ENCODE data around the gene PSG5.
"Not testable (repeated sequence)": the region's sequence is repeated elsewhere in the genome, so short reads cannot be mapped to it uniquely, and the experiment has no call there.

The PSG5 gene

DNA sequence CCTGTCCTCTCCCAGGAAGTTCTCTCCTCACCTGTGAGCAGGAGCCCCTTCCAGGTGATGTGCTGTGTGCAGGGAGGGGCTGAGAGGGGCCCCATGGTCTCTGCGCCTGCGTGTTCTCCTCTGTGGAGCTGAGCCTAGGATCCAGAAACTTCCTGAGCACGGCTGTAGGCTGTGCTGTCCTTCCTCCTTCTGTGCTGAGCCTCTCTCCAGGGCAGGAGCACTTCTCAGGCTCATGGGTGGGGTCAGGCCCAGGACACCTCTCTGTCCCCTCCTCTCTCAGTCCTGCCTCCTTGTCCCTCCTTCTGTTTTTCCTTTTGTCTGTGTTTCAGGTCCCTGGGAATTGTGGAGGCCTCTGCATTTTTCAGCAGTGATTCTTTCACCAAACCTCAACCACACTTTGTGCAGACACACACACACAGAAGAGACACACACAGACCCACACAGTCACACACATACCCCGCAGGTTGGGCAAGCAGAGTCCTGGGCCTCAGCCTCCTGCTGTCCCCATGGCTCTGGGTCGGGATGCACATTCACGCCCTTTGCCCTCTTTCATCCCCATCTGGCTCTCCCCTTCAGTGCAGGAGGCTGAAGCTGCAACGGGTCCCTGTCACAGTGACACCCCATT, at the start of gene PSG5:
TSS of gene PSG5 (minus strand) at position 226 of the 625 bp plus-strand sequence. CDS start at position 95, 131 bp downstream.
- not testable (repeated sequence) for H3K27me3 ChIP-seq; H3K9me3 ChIP-seq; H3K4me1 ChIP-seq (ENCODE audit: control insufficient read depth in 1 of 2, insufficient read depth in 1 of 2, low read depth in 1 of 2, low read length in 1 of 2); H3K27ac ChIP-seq; H3K36me3 ChIP-seq; H3K4me3 ChIP-seq (ENCODE audit: low read depth in 1 of 2, low read length in 1 of 2)

GRCh38 chr19:43235686-43236085, 49.4 kb upstream of the PSG5 start:
- not testable (repeated sequence) for H3K4me3 ChIP-seq (ENCODE audit: low read depth in 1 of 2, low read length in 1 of 2); H3K36me3 ChIP-seq; H3K9me3 ChIP-seq; H3K27me3 ChIP-seq; H3K27ac ChIP-seq; H3K4me1 ChIP-seq (ENCODE audit: control insufficient read depth in 1 of 2, insufficient read depth in 1 of 2, low read depth in 1 of 2, low read length in 1 of 2)

- peaks cover 37% of the 10 kb centered on the region for H3K9me3 ChIP-seq
- H3K27ac ChIP-seq = no peak overlapping the region
- H3K4me1 ChIP-seq (ENCODE audit: control insufficient read depth in 1 of 2, insufficient read depth in 1 of 2, low read depth in 1 of 2, low read length in 1 of 2) = no peaks in the 10 kb centered on the region
- TF ChIP-seq, protein P1, sequence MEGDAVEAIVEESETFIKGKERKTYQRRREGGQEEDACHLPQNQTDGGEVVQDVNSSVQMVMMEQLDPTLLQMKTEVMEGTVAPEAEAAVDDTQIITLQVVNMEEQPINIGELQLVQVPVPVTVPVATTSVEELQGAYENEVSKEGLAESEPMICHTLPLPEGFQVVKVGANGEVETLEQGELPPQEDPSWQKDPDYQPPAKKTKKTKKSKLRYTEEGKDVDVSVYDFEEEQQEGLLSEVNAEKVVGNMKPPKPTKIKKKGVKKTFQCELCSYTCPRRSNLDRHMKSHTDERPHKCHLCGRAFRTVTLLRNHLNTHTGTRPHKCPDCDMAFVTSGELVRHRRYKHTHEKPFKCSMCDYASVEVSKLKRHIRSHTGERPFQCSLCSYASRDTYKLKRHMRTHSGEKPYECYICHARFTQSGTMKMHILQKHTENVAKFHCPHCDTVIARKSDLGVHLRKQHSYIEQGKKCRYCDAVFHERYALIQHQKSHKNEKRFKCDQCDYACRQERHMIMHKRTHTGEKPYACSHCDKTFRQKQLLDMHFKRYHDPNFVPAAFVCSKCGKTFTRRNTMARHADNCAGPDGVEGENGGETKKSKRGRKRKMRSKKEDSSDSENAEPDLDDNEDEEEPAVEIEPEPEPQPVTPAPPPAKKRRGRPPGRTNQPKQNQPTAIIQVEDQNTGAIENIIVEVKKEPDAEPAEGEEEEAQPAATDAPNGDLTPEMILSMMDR (IDR thresholded peaks at IDR 0.05) = no peak
- H3K4me3 ChIP-seq (ENCODE audit: low read depth in 1 of 2, low read length in 1 of 2) = no peak overlapping the region
- H3K36me3 ChIP-seq = no peaks in the 10 kb centered on the region
- no peaks in the 10 kb centered on the region for H3K27me3 ChIP-seq
Observed at GRCh38 chr19:43229315-43229714, 43.0 kb upstream of the PSG5 start.

GRCh38 chr19:43228730-43229129, 42.4 kb upstream of the PSG5 start:
- H3K27me3 ChIP-seq = not testable (repeated sequence)
- H3K9me3 ChIP-seq = peaks cover 37% of the 10 kb centered on the region

GRCh38 chr19:43226986-43227385, 40.6 kb upstream of the PSG5 start:
- not testable (repeated sequence) for H3K4me1 ChIP-seq (ENCODE audit: control insufficient read depth in 1 of 2, insufficient read depth in 1 of 2, low read depth in 1 of 2, low read length in 1 of 2); H3K27me3 ChIP-seq; H3K36me3 ChIP-seq; H3K27ac ChIP-seq; H3K4me3 ChIP-seq (ENCODE audit: low read depth in 1 of 2, low read length in 1 of 2)
- H3K9me3 ChIP-seq = peaks cover 37% of the 10 kb centered on the region

More at GRCh38 chr19:43228730-43229129, 42.4 kb upstream of the PSG5 start:
- H3K36me3 ChIP-seq; H3K27ac ChIP-seq; H3K4me1 ChIP-seq (ENCODE audit: control insufficient read depth in 1 of 2, insufficient read depth in 1 of 2, low read depth in 1 of 2, low read length in 1 of 2); H3K4me3 ChIP-seq (ENCODE audit: low read depth in 1 of 2, low read length in 1 of 2): not testable (repeated sequence)

DNA sequence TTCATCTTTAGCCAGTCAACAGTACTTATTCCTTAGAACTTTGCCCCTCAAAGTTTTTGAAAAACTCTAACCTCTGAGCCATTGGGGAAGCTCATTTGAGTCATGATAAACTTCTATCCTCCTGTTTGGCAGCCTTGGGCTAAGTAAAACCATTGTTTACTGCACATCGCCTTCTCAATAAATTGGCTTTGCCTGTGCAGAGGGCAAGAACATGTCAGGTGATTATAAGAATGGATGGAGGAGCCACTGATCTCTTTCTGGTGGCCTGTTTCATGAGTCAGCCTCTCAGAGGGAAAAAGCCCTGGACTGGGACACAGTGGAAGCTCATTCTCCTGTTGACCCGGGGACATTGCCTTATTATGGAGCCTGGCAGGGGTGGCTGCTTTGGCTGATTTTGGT, 38.5 kb upstream of the PSG5 start:
- H3K27me3 ChIP-seq = no peaks in the 10 kb centered on the region

DNA sequence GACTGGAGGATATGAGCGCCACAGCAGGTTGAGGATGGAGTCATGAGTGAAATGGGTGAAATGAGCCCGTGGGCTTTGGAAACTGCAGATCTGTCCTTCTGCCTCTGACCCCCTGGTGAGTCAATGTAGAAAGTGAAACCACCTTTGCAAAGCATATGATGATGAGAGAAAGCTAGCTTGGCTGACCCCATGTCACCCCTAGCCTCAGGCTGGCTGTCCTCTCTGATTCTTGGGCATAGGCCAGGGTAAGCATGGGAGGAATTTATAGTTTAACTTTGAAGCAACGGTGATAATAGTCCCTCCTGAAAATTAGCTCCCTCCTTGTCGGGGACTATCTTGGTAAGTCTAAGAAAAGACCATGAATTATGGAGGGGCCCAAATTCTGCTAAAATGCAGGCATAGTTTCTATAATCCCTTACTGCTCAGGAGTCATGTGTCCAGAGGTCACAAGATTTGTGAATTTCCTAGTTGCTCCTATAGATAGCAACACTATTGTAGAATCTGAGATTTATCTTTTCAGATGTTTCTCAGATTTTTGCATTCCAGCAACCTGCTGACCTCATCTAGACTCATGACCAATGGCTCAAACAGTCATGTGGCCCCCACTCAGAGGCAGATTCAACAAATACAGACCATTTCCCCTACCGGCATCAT, 38.0 kb upstream of the PSG5 start:
- not testable (repeated sequence) for H3K27me3 ChIP-seq; H3K36me3 ChIP-seq; H3K4me3 ChIP-seq (ENCODE audit: low read depth in 1 of 2, low read length in 1 of 2); H3K27ac ChIP-seq; H3K4me1 ChIP-seq (ENCODE audit: control insufficient read depth in 1 of 2, insufficient read depth in 1 of 2, low read depth in 1 of 2, low read length in 1 of 2)
- H3K9me3 ChIP-seq = peaks cover 25% of the 10 kb centered on the region

More for the DNA sequence above, 38.5 kb upstream of the PSG5 start:
- H3K9me3 ChIP-seq = peaks cover 28% of the 10 kb centered on the region
- H3K36me3 ChIP-seq = no peaks in the 10 kb centered on the region
- no peak overlapping the region for H3K27ac ChIP-seq
- H3K4me3 ChIP-seq (ENCODE audit: low read depth in 1 of 2, low read length in 1 of 2) = no peak overlapping the region
- H3K4me1 ChIP-seq (ENCODE audit: control insufficient read depth in 1 of 2, insufficient read depth in 1 of 2, low read depth in 1 of 2, low read length in 1 of 2) = no peaks in the 10 kb centered on the region
- TF ChIP-seq, protein P1 (IDR thresholded peaks at IDR 0.05) = no peak

- not testable (repeated sequence) for H3K36me3 ChIP-seq; H3K4me1 ChIP-seq (ENCODE audit: control insufficient read depth in 1 of 2, insufficient read depth in 1 of 2, low read depth in 1 of 2, low read length in 1 of 2); H3K27me3 ChIP-seq; H3K27ac ChIP-seq; H3K9me3 ChIP-seq; H3K4me3 ChIP-seq (ENCODE audit: low read depth in 1 of 2, low read length in 1 of 2)
Observed at GRCh38 chr19:43221891-43222290, 35.6 kb upstream of the PSG5 start.

GRCh38 chr19:43219136-43219535, 32.8 kb upstream of the PSG5 start:
- H3K27me3 ChIP-seq; H3K27ac ChIP-seq; H3K36me3 ChIP-seq; H3K9me3 ChIP-seq; H3K4me1 ChIP-seq (ENCODE audit: control insufficient read depth in 1 of 2, insufficient read depth in 1 of 2, low read depth in 1 of 2, low read length in 1 of 2); H3K4me3 ChIP-seq (ENCODE audit: low read depth in 1 of 2, low read length in 1 of 2): not testable (repeated sequence)

DNA sequence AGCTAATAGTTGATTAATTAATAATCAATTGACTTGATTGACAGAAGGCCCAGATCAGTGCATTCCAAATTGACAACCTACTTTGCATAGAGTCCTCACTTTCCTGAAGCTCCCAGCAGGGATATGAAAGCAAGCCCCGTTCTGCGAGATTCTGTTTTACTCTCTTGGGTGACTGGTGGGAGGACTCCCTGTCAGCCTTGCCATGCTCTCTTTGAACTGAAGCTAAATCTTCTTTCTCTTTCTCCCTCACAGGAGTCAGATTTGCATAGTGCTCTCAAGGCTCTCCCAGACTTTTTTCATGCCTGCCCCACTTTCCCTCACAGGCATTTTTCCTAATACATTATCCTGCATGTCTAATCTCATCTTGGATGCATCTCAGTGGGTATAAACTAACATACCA, 29.5 kb upstream of the PSG5 start:
- not testable (repeated sequence) for H3K4me1 ChIP-seq (ENCODE audit: control insufficient read depth in 1 of 2, insufficient read depth in 1 of 2, low read depth in 1 of 2, low read length in 1 of 2); H3K27ac ChIP-seq; H3K27me3 ChIP-seq; H3K4me3 ChIP-seq (ENCODE audit: low read depth in 1 of 2, low read length in 1 of 2); H3K9me3 ChIP-seq; H3K36me3 ChIP-seq

All from neutrophil (primary cell).